Thymus (tissue), 11 donors: ENCODE measurements around the gene CX3CL1. TPM values are rescaled to one million over a fixed set of nuclear protein-coding genes. Genes with fewer than 3 reads are reported as not detected.

Experiments
- DNase-seq, 9 donors: peaks; one replicate each; pipeline ENCODE4 v3.0.0-alpha.2; 2013; ENCODE audit warnings: low spot score in 9 of 9, low read depth in 6 of 9, missing footprints in 1 of 9
- H3K27ac ChIP-seq, 2 donors: one replicate each; pipeline ENCODE4 v1.5.1; 2013; ENCODE audit warnings: control low read depth in 1 of 2, low read depth in 1 of 2, low read length in 1 of 2, mild to moderate bottlenecking in 1 of 2, moderate library complexity in 1 of 2
- H3K27me3 ChIP-seq, 2 donors: one replicate each; pipeline ENCODE4 v1.5.1; 2013; ENCODE audit warnings: low read length in 1 of 2; ENCODE audit not compliant: control insufficient read depth in 2 of 2, insufficient read depth in 1 of 2
- H3K36me3 ChIP-seq, 2 donors: one replicate each; pipeline ENCODE4 v1.5.1; 2013; ENCODE audit warnings: low read length in 1 of 2, mild to moderate bottlenecking in 1 of 2, moderate library complexity in 1 of 2; ENCODE audit not compliant: control insufficient read depth in 2 of 2, insufficient read depth in 2 of 2
- H3K4me1 ChIP-seq, 2 donors: one replicate each; pipeline ENCODE4 v1.5.1; 2013; ENCODE audit warnings: low read length in 2 of 2; ENCODE audit not compliant: control insufficient read depth in 2 of 2, insufficient read depth in 2 of 2
- H3K4me3 ChIP-seq, 2 donors: one replicate each; pipeline ENCODE4 v1.5.1; 2013; ENCODE audit warnings: low read length in 2 of 2, control low read depth in 1 of 2, mild to moderate bottlenecking in 1 of 2
- H3K9me3 ChIP-seq, 2 donors: one replicate each; pipeline ENCODE4 v1.5.1; 2013; ENCODE audit warnings: low read length in 1 of 2, mild to moderate bottlenecking in 1 of 2; ENCODE audit not compliant: control insufficient read depth in 2 of 2, insufficient read depth in 1 of 2
- WGBS: extraction: QIAGEN DNeasy Blood & Tissue Kit; methylation state at CpG from one replicate; pipeline ENCODE4 v1.1.7; 2013; 5-methylcytosine and 5-hydroxymethylcytosine counted together
- polyA plus RNA-seq: library from polyadenylated mRNA; stranded (reverse); fragments of 200-250 nt; gene quantifications from one replicate; pipeline ENCODE4 v1.2.3, GENCODE V29; 2013
- total RNA-seq: library from RNA; stranded (reverse); fragments of 120-200 nt; gene quantifications from one replicate; pipeline ENCODE4 v1.2.4, GENCODE V29; 2013
- donor health status: healthy.

The CX3CL1 gene
- total and polyA plus RNA-seq, 2 donors = 1.4 to 7.2 TPM

DNA sequence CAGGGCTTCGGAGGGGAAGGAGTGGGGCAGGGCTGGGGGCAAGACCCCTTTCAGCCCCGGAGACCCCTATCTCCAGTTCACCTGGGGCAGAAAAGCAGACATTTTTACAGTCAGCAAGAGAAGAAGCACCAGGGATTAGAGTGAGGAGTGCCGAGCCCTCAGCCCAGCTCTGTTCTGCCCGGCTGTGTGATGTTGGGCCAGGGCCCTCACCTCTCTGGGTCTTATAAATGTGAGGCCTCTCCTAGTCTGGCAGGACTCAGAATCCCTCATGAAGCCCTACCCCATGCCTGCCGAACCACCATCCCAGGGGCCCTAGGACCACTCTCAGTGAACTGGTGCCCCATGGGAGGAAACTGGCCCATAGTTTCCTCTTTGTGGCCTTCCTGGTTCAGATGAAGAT, 12.8 kb downstream of the CX3CL1 start:
- 86% methylated on average over 5 of the region's 5 CpGs for WGBS
- Histone ChIP-seq H3K4me1 (peaks cover 2 to 41% of the 10 kb centered on the region in 2 donors), H3K27me3 (no peaks in the 10 kb centered on the region), H3K27ac (no peak overlapping the region), H3K4me3 (no peak overlapping the region), H3K9me3 (no peaks in the 10 kb centered on the region), H3K36me3 (no peaks in the 10 kb centered on the region)
- no peak for DNase-seq

DNA sequence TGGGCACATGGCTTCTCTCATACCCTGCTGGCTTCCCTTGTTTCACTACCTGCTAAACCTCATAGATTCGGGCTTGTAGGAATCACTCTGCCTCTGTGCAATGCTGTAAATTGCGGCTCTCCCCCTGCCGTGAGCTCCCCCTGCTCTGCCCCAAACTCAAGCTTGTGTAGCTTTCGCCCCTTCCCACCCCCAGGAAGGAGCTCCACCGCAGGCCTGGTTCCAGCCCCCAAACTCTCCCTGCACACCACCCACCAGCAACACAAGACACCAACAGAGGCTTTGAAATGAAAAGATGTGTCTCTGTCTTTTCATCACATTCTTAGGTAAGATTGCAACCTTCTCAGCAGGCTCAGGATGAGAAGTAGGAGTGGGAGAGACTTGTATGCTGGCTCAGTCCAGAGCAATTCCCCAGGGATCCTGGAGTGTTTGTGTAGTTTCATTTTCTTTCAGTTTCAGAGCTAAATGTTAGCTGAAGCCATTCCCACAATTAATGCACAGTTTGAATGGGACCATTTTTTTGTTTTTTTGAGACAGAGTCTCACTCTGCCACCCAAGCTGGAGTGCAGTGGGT, 14.2 kb downstream of the CX3CL1 start:
- H3K4me1 ChIP-seq = peaks cover 2 to 36% of the 10 kb centered on the region in 2 donors
- H3K36me3 ChIP-seq = no peaks in the 10 kb centered on the region
- H3K27me3 ChIP-seq = no peaks in the 10 kb centered on the region
- peak in 2 of 9 donors; percentile 25 to 42 for DNase-seq
- H3K27ac ChIP-seq = peak overlapping the region in 1 of 2 donors; percentile 71
- no peaks in the 10 kb centered on the region for H3K9me3 ChIP-seq
- WGBS = 95% methylated on average over 5 of the region's 5 CpGs
- H3K4me3 ChIP-seq = no peak overlapping the region

GRCh38 chr16:57387598-57388354, 15.5 kb downstream of the CX3CL1 start:
- H3K27me3 ChIP-seq = no peaks in the 10 kb centered on the region
- 90% methylated on average over 3 of the region's 3 CpGs for WGBS
- no peak for DNase-seq
- no peak overlapping the region for H3K4me3 ChIP-seq
- no peaks in the 10 kb centered on the region for H3K36me3 ChIP-seq
- peaks cover 2 to 36% of the 10 kb centered on the region in 2 donors for H3K4me1 ChIP-seq
- H3K27ac ChIP-seq = no peak overlapping the region
- H3K9me3 ChIP-seq = no peaks in the 10 kb centered on the region

DNA sequence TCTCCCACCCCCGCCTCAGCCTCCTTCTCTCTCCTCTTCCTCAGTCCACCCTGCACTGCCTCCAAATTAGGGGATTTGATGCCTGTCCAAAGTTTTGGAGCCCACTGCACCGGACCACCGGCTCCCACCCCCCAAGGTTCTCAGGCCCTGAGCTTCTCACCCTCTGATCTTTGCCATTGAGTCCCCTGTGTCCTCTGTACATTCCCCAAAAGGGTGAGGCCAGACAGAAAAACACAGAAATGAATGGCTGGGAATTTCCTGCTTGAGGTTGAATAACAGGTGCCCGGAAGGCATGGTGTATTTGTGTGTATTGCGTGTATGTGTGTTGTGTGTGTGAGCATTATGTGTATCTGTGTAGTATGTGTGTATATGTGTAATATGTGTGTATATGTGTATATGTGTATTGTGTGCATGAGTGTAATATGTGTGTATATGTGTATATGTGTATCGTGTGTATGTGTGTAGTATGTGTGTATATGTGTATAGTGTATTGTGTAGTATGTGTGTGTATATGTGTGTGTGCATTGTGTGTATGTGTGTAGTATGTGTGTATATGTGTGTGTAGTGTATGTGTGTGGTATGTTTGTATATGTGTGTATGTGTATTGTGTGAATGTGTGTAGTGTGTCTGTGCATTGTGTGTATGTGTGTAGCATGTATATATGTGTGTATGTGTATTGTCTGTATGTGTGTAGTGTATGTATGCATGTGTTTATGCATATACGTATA, 16.2 kb downstream of the CX3CL1 start:
- Histone ChIP-seq H3K27ac (no peak overlapping the region), H3K9me3 (no peaks in the 10 kb centered on the region), H3K4me3 (no peak overlapping the region), H3K36me3 (no peaks in the 10 kb centered on the region), H3K4me1 (peaks cover 2 to 36% of the 10 kb centered on the region in 2 donors), H3K27me3 (no peaks in the 10 kb centered on the region)
- 84% methylated on average over 7 of the region's 7 CpGs for WGBS
- DNase-seq = no peak

- no peaks in the 10 kb centered on the region for H3K9me3 ChIP-seq
- WGBS = 98% methylated on average over 3 of the region's 3 CpGs
- DNase-seq = no peak
- H3K4me1 ChIP-seq = peaks cover 2 to 31% of the 10 kb centered on the region in 2 donors
- H3K27me3 ChIP-seq = no peaks in the 10 kb centered on the region
- H3K36me3 ChIP-seq = no peaks in the 10 kb centered on the region
- H3K4me3 ChIP-seq = no peak overlapping the region
- no peak overlapping the region for H3K27ac ChIP-seq
These were observed 16.8 kb downstream of the CX3CL1 start for GRCh38 chr16:57389087-57389468.

- Histone ChIP-seq H3K4me1 (peaks cover 2 to 20% of the 10 kb centered on the region in 2 donors), H3K36me3 (no peaks in the 10 kb centered on the region), H3K4me3 (no peak overlapping the region), H3K27me3 (no peaks in the 10 kb centered on the region), H3K9me3 (peaks cover 0 to 5% of the 10 kb centered on the region in 2 donors), H3K27ac (no peak overlapping the region)
- WGBS = 77% methylated on average over 5 of the region's 5 CpGs
- no peak for DNase-seq
These were observed 18.5 kb downstream of the CX3CL1 start for GRCh38 chr16:57390636-57391295.

DNA sequence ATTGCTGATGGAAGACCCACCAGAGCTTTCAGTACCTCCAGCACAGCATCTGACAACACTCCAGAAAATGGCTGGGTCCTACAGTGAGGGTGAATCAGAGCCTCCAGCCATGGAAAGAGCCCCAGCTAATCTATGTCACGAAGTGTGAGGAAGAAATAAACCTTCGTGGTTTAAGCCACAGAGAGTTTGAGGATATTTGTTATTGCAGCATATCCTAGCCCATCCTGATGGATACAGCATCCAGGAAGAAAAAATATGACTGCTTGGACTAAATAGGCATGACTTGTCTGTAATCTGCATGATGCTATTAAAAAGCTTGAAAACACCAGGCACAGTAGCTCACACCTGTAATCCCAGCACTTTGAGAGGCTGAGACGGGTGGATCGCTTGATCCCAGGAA, 19.0 kb downstream of the CX3CL1 start:
- Histone ChIP-seq H3K27ac (no peak overlapping the region), H3K27me3 (no peaks in the 10 kb centered on the region), H3K9me3 (peaks cover 0 to 5% of the 10 kb centered on the region in 2 donors), H3K4me1 (peaks cover 2 to 15% of the 10 kb centered on the region in 2 donors), H3K4me3 (no peak overlapping the region), H3K36me3 (no peaks in the 10 kb centered on the region)
- WGBS = 82% methylated on average over 4 of the region's 4 CpGs
- DNase-seq = no peak

GRCh38 chr16:57391708-57392107, 19.4 kb downstream of the CX3CL1 start:
- Histone ChIP-seq H3K9me3 (peaks cover 0 to 5% of the 10 kb centered on the region in 2 donors), H3K4me3 (no peak overlapping the region), H3K27ac (no peak overlapping the region), H3K36me3 (no peaks in the 10 kb centered on the region), H3K27me3 (no peaks in the 10 kb centered on the region), H3K4me1 (peaks cover 0 to 11% of the 10 kb centered on the region in 2 donors)
- WGBS = 94% methylated on average over 5 of the region's 5 CpGs
- DNase-seq = no peak

- Histone ChIP-seq H3K4me1 (peaks cover 0 to 1% of the 10 kb centered on the region in 2 donors), H3K4me3 (no peak overlapping the region), H3K27me3 (no peaks in the 10 kb centered on the region), H3K9me3 (peaks cover 0 to 5% of the 10 kb centered on the region in 2 donors), H3K36me3 (no peaks in the 10 kb centered on the region), H3K27ac (no peak overlapping the region)
- 51% methylated on average over 1 of the region's 1 CpG for WGBS
- DNase-seq = no peak
These were observed 20.4 kb downstream of the CX3CL1 start for GRCh38 chr16:57392694-57393093.
